Measurements from ENCODE around the gene ATG4B.
A peak's percentile ranks its signal among the peaks of the same experiment; 100 is the strongest.

The ATG4B gene

DNA sequence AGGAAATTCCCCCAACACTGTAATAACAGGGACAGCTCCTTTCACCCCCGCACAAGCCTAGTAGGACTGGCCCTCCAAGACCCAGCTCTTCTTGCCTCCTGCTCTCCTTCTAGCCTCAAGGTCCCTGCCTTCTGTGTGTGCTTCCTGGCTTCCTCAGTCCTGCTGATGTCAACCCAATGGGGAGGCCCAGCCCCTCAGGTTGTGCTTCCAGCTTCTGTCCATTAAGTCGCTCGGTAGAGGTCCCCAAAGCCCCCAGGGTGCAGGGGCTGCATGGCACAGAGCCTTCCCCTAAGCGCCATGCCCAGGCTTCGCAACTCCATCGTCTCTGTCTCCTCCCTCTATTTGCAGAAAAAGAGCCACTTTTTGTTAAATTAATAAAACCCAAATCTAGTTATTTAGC, 39.9 kb upstream of the ATG4B start:
- Histone ChIP-seq H3K36me3 (ENCODE audit: insufficient read depth, insufficient read length, low read length) (peaks cover 63% of the 10 kb centered on the region), H3K9me3 (ENCODE audit: insufficient read depth, low read length) (no peaks in the 10 kb centered on the region), H3K27me3 (ENCODE audit: insufficient read depth, insufficient read length) (no peaks in the 10 kb centered on the region), H3K4me3 (ENCODE audit: insufficient read length, low read depth) (no peak overlapping the region), H3K9ac (ENCODE audit: insufficient read length, low read depth) (no peak overlapping the region), H3K4me1 (ENCODE audit: insufficient read depth, insufficient read length) (peaks cover 3% of the 10 kb centered on the region)
- TF ChIP-seq YY1 (IDR thresholded peaks at IDR 0.05; ENCODE audit: insufficient read depth, insufficient read length) (no peak), SUZ12 (IDR thresholded peaks at IDR 0.05; ENCODE audit: extremely low read depth, insufficient read depth, insufficient read length) (no peak), ZNF274 (IDR thresholded peaks at IDR 0.05; ENCODE audit: low read depth, low read length) (no peak)
- DNase-seq (ENCODE audit: low read depth, low spot score): no peak

DNA sequence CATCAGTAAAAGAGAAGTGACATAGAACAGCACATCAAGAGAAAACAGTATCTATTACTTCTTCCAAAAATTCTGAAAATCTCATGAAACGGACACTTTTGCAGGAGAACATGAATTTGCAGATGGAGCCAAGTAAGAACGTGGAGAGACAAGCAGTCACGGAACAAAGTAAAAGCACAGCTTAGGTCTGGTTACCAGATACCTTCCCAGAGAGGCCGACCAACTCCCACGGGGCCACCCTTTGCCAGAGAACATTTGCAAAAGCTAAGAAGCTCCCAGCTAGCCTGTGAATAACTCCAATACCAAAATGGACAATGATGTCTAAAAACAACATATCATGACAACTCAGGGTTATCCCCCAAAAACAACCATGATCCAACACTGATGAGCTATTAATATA, 39.4 kb upstream of the ATG4B start:
- TF ChIP-seq SUZ12 (IDR thresholded peaks at IDR 0.05; ENCODE audit: extremely low read depth, insufficient read depth, insufficient read length): no peak
- TF ChIP-seq YY1 (IDR thresholded peaks at IDR 0.05; ENCODE audit: insufficient read depth, insufficient read length): no peak
- H3K36me3 ChIP-seq (ENCODE audit: insufficient read depth, insufficient read length, low read length): peaks cover 68% of the 10 kb centered on the region
- no peak for DNase-seq (ENCODE audit: low read depth, low spot score)
- H3K9me3 ChIP-seq (ENCODE audit: insufficient read depth, low read length): no peaks in the 10 kb centered on the region
- H3K9ac ChIP-seq (ENCODE audit: insufficient read length, low read depth): no peak overlapping the region
- no peaks in the 10 kb centered on the region for H3K27me3 ChIP-seq (ENCODE audit: insufficient read depth, insufficient read length)
- no peak overlapping the region for H3K4me3 ChIP-seq (ENCODE audit: insufficient read length, low read depth)
- peaks cover 3% of the 10 kb centered on the region for H3K4me1 ChIP-seq (ENCODE audit: insufficient read depth, insufficient read length)

DNA sequence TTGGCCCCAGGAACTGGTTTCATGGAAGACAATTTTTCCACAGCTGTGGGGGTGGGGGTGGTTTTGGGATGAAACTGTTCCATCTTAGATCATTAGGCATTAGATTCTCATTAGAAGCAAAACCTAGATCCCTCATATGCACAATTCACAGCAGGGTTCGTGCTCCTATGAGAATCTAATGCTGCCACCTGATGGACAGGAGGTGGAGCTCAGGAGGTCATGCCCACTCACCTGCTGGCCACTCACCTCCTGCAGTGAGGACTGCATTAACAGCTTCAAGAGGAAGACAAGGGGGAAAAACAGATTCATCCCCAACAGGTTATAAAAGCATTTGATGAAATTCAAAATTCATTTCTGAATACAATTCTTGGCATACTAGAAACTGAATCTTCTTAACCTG, 39.0 kb upstream of the ATG4B start:
- TF ChIP-seq SUZ12 (IDR thresholded peaks at IDR 0.05; ENCODE audit: extremely low read depth, insufficient read depth, insufficient read length) (no peak), ZNF274 (IDR thresholded peaks at IDR 0.05; ENCODE audit: low read depth, low read length) (no peak), YY1 (IDR thresholded peaks at IDR 0.05; ENCODE audit: insufficient read depth, insufficient read length) (no peak)
- H3K36me3 ChIP-seq (ENCODE audit: insufficient read depth, insufficient read length, low read length): peaks cover 66% of the 10 kb centered on the region
- H3K4me1 ChIP-seq (ENCODE audit: insufficient read depth, insufficient read length): no peaks in the 10 kb centered on the region
- no peak overlapping the region for H3K9ac ChIP-seq (ENCODE audit: insufficient read length, low read depth)
- no peak overlapping the region for H3K4me3 ChIP-seq (ENCODE audit: insufficient read length, low read depth)
- no peak for DNase-seq (ENCODE audit: low read depth, low spot score)
- no peaks in the 10 kb centered on the region for H3K27me3 ChIP-seq (ENCODE audit: insufficient read depth, insufficient read length)
- no peaks in the 10 kb centered on the region for H3K9me3 ChIP-seq (ENCODE audit: insufficient read depth, low read length)

DNA sequence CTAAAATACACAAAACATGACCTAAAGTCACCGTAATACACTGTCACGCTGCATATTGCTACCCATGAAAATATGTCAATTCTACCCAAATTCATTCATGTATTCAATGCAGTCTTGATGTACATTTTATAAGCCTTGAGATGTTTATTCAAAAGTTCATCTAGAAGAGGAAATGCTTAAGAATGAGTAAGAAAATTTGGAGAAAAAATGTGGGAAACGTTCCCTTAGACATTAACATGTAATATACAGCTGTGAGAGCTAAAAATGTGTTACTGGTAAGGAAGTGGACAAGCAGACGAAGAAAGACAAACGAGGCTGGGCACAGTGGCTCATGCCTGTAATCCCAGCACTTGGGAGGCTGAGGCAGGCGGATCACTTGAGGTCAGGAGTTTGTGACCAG, 37.9 kb upstream of the ATG4B start:
- no peak for DNase-seq (ENCODE audit: low read depth, low spot score)
- no peaks in the 10 kb centered on the region for H3K9me3 ChIP-seq (ENCODE audit: insufficient read depth, low read length)
- no peaks in the 10 kb centered on the region for H3K27me3 ChIP-seq (ENCODE audit: insufficient read depth, insufficient read length)
- H3K36me3 ChIP-seq (ENCODE audit: insufficient read depth, insufficient read length, low read length): peaks cover 64% of the 10 kb centered on the region
- TF ChIP-seq YY1 (IDR thresholded peaks at IDR 0.05; ENCODE audit: insufficient read depth, insufficient read length) (no peak), ZNF274 (IDR thresholded peaks at IDR 0.05; ENCODE audit: low read depth, low read length) (no peak), SUZ12 (IDR thresholded peaks at IDR 0.05; ENCODE audit: extremely low read depth, insufficient read depth, insufficient read length) (no peak)
- no peak overlapping the region for H3K4me3 ChIP-seq (ENCODE audit: insufficient read length, low read depth)
- no peak overlapping the region for H3K9ac ChIP-seq (ENCODE audit: insufficient read length, low read depth)
- H3K4me1 ChIP-seq (ENCODE audit: insufficient read depth, insufficient read length): no peaks in the 10 kb centered on the region

DNA sequence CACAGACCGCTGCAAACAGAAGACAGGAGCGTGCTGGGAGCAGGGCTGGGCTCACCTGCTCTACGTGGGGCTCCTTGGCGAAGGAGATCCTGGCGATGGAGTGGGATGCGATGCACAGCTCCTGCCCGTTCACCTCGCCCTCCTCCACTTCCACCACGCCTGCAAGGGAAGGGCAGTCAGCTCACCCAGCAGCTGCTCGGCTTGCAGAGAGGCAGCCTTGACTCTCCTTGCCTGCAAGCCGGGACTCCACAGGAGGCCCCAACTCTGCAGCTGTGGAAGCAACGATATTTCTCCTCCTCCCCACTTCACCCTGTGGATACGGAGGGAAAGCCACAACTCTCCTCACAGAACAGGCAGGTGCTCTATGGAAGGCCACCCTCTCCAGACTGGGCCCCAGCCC, 35.7 kb upstream of the ATG4B start:
- H3K4me3 ChIP-seq (ENCODE audit: insufficient read length, low read depth): no peak overlapping the region
- DNase-seq (ENCODE audit: low read depth, low spot score): no peak
- H3K9ac ChIP-seq (ENCODE audit: insufficient read length, low read depth): peak overlapping the region; percentile 52
- H3K9me3 ChIP-seq (ENCODE audit: insufficient read depth, low read length): no peaks in the 10 kb centered on the region
- no peaks in the 10 kb centered on the region for H3K4me1 ChIP-seq (ENCODE audit: insufficient read depth, insufficient read length)
- TF ChIP-seq YY1 (IDR thresholded peaks at IDR 0.05; ENCODE audit: insufficient read depth, insufficient read length) (no peak), ZNF274 (IDR thresholded peaks at IDR 0.05; ENCODE audit: low read depth, low read length) (no peak), SUZ12 (IDR thresholded peaks at IDR 0.05; ENCODE audit: extremely low read depth, insufficient read depth, insufficient read length) (no peak)
- H3K27me3 ChIP-seq (ENCODE audit: insufficient read depth, insufficient read length): no peaks in the 10 kb centered on the region
- H3K36me3 ChIP-seq (ENCODE audit: insufficient read depth, insufficient read length, low read length): peaks cover 70% of the 10 kb centered on the region

DNA sequence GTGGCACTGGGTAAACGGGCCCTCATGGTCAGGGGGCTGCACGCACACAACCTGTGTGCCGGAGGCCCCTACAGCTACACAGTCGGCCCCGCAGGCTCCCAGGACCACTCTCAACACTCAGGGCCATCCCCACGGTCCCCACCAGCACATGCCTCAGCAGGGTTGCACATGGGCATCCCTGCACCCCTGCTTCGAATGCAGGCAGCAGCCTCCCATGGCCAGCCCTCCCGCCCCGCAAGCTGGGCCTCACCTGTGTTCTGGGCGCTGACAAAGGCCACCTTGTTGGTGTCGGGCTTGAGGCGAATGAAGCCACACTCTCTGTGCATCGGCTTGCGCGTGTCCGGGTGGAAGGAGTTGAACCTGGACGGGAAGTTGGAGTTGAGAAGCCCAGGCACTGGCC, 34.8 kb upstream of the ATG4B start:
- no peaks in the 10 kb centered on the region for H3K4me1 ChIP-seq (ENCODE audit: insufficient read depth, insufficient read length)
- no peak overlapping the region for H3K9ac ChIP-seq (ENCODE audit: insufficient read length, low read depth)
- no peaks in the 10 kb centered on the region for H3K9me3 ChIP-seq (ENCODE audit: insufficient read depth, low read length)
- no peak overlapping the region for H3K4me3 ChIP-seq (ENCODE audit: insufficient read length, low read depth)
- no peaks in the 10 kb centered on the region for H3K27me3 ChIP-seq (ENCODE audit: insufficient read depth, insufficient read length)
- no peak for DNase-seq (ENCODE audit: low read depth, low spot score)
- no peak for TF ChIP-seq ZNF274 (IDR thresholded peaks at IDR 0.05; ENCODE audit: low read depth, low read length)
- TF ChIP-seq SUZ12 (IDR thresholded peaks at IDR 0.05; ENCODE audit: extremely low read depth, insufficient read depth, insufficient read length): no peak
- no peak for TF ChIP-seq YY1 (IDR thresholded peaks at IDR 0.05; ENCODE audit: insufficient read depth, insufficient read length)
- peaks cover 74% of the 10 kb centered on the region for H3K36me3 ChIP-seq (ENCODE audit: insufficient read depth, insufficient read length, low read length)

DNA sequence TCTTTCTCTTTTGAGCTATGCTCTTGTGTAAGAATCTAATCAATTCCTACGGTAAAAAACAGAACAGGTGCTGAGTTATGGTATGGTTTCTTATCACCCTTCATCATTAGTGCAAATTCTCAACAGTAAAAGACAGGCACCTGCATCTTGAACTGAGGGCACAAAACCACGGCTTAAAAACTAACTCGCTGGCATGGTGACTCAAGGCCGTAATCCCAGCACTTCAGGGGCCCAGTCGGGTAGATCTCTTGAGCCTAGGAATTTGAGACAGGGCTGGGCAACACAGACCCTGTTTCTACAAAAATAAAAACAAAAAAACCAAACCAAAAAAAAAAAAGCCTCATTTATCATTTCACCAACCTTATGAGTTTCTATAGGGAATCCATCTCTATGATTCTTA, 33.8 kb upstream of the ATG4B start:
- Histone ChIP-seq H3K36me3 (ENCODE audit: insufficient read depth, insufficient read length, low read length) (peaks cover 76% of the 10 kb centered on the region), H3K9me3 (ENCODE audit: insufficient read depth, low read length) (no peaks in the 10 kb centered on the region), H3K4me3 (ENCODE audit: insufficient read length, low read depth) (no peak overlapping the region), H3K9ac (ENCODE audit: insufficient read length, low read depth) (no peak overlapping the region), H3K27me3 (ENCODE audit: insufficient read depth, insufficient read length) (no peaks in the 10 kb centered on the region), H3K4me1 (ENCODE audit: insufficient read depth, insufficient read length) (no peaks in the 10 kb centered on the region)
- TF ChIP-seq ZNF274 (IDR thresholded peaks at IDR 0.05; ENCODE audit: low read depth, low read length) (no peak), SUZ12 (IDR thresholded peaks at IDR 0.05; ENCODE audit: extremely low read depth, insufficient read depth, insufficient read length) (no peak), YY1 (IDR thresholded peaks at IDR 0.05; ENCODE audit: insufficient read depth, insufficient read length) (no peak)
- DNase-seq (ENCODE audit: low read depth, low spot score): no peak

DNA sequence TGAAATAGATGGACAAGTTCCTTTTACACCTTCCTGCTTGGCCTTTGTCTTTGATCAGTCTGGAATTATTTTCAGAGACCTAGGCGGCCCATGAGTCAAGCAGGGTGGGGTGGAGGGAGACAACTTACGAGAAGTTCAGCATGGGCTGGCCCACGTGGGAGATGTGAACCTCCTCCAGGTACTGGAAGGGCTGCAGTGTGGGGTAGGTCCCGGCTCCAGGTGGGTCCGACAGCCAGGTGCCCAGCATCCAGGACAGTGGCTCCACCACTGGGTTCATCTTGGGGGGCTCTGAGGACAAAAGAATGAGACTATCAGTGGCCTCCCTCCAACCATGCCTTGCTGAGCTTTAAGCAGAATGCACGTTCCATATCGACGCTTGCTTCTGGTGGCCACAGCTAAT, 31.3 kb upstream of the ATG4B start:
- no peaks in the 10 kb centered on the region for H3K27me3 ChIP-seq (ENCODE audit: insufficient read depth, insufficient read length)
- TF ChIP-seq ZNF274 (IDR thresholded peaks at IDR 0.05; ENCODE audit: low read depth, low read length): no peak
- no peak for TF ChIP-seq YY1 (IDR thresholded peaks at IDR 0.05; ENCODE audit: insufficient read depth, insufficient read length)
- TF ChIP-seq SUZ12 (IDR thresholded peaks at IDR 0.05; ENCODE audit: extremely low read depth, insufficient read depth, insufficient read length): no peak
- H3K9me3 ChIP-seq (ENCODE audit: insufficient read depth, low read length): no peaks in the 10 kb centered on the region
- no peak overlapping the region for H3K4me3 ChIP-seq (ENCODE audit: insufficient read length, low read depth)
- H3K4me1 ChIP-seq (ENCODE audit: insufficient read depth, insufficient read length): peaks cover 3% of the 10 kb centered on the region
- no peak overlapping the region for H3K9ac ChIP-seq (ENCODE audit: insufficient read length, low read depth)
- peaks cover 66% of the 10 kb centered on the region for H3K36me3 ChIP-seq (ENCODE audit: insufficient read depth, insufficient read length, low read length)
- no peak for DNase-seq (ENCODE audit: low read depth, low spot score)
